Renal cortex interstitium (tissue), 11 donors: ENCODE results near the gene CCNK. TPM values are rescaled to one million over a fixed set of nuclear protein-coding genes. Genes with fewer than 3 reads are reported as not detected.

Experiments used
- DNase-seq, 11 donors: peaks; one replicate each; pipeline ENCODE4 v3.0.0-alpha.2; 2013; ENCODE audit warnings: low read depth in 9 of 11, low spot score in 4 of 11; ENCODE audit errors: extremely low read depth in 1 of 11
- polyA plus RNA-seq, 3 donors: library from polyadenylated mRNA; unstranded; fragments of 120-200 nt; gene quantifications; one replicate each; pipeline ENCODE4 v1.2.1, GENCODE V29; 2013; ENCODE audit not compliant: insufficient read length in 3 of 3

CCNK gene
- polyA plus RNA-seq, 3 donors: 47.1 to 50.8 (median 47.6) TPM

DNA sequence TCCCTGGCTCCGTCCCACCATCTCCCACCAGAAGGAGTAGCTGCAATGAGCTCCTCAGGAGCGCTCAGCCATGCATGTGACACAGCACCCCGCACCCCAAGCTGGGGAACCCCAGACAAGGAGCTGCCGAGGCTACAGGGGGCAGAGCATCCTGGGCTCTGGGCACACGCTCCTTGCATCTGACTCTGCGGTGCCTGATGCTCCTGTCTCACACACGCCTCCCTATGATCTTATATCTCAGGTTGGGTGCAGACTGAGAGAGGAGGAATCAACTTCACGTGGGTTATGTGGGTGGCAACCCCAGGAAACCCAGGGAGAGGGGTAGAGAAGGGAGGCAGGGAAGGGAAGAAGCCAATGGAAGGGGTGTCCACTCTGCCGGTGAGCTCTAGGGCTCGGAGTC is 60.0 kb downstream of the CCNK start:
- DNase-seq: no peak

DNA sequence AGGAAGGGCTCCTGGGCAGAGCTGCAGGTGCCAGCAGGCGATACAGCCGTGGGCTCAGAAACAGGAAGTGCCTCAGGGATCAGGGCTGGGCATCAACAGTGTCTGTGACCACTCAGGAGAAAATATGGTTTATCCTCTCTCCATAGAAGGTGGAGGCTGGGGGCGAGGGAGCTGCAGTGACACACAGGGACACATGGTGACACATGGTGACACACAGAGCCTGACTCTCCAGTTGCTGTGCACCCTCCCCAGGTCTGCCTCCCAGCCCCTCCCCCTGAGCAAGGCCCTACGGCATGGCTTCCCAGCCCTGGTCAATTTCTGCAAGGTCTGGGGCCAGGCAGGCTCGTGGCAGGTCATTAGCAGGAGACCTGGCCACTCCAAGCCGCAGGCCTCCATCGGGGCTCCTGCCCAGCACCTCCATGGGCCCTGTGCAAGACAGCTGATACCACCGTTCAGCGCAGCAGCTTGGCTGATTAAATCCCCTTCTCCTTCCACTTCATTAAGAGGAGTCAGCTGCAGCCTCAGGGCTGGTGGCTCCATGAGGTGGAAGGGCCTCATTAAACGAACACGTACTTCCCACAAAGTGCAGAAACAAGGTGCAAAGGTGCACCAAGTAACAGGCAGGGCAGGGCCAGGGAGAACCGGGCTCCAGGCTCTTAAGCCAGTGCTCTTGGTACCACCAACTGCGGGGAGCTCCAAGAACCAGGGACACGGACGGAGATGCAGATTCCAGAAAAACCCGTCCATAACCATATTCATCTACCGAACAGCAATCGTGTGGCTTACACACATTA is 60.7 kb downstream of the CCNK start:
- no peak for DNase-seq

DNA sequence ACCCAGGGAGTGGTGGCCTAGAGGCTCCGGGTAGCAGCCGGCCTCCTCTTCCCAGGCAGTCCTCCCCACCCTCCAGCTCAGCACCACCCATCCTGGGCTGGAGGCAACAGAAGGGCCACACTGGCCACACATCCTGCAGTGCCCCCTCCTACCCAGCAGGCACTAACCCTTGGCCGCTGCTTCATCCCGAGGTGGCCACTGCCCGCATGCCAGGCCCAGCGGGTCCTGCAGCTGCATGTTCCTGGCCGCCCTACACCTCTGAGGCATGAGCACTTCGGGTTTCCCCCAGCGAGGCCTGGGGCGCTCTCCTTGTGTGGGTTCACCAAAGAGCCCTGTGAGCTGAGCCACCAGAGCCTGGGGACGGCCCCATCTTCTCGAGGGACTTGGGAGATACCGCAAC is 61.4 kb downstream of the CCNK start:
- no peak for DNase-seq

DNA sequence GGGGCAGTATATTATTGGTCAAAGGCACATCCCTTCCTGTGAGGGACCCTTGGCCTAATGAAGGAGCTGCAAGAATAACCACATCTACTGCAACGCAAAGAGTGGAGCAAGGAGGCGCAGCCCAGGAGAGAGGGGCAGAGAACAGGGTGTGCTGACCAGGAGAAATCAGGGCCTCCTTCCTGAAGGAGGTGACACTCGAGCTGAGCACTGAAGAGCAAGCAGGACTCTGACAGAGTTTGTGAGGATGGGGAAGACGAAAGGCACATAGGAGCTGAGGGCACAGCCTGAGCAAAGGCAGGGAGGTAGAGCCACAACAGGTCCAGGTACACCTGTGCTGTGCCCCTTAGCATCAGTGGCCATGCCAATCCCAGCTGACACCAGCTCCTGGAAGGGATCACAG is 62.2 kb downstream of the CCNK start:
- DNase-seq: no peak

DNA sequence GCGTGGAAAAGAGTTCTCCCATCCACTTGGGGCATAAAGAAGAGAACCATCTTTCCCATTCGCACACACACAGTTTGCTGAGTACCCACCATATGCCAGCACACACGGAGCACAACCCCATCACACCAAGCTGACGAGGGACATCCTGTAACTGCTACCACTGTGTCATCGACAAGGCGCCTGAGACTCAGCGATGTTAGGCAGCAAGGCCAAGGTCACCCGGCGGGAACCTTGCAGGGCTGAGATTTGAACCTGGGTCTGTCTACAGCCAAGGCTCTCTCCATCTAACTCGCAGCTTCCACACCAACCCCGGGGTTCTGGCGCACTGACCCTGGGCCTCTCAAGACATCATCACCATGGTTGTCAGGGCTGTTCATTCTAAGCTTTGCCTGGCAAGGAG is 62.8 kb downstream of the CCNK start:
- DNase-seq: no peak

DNA sequence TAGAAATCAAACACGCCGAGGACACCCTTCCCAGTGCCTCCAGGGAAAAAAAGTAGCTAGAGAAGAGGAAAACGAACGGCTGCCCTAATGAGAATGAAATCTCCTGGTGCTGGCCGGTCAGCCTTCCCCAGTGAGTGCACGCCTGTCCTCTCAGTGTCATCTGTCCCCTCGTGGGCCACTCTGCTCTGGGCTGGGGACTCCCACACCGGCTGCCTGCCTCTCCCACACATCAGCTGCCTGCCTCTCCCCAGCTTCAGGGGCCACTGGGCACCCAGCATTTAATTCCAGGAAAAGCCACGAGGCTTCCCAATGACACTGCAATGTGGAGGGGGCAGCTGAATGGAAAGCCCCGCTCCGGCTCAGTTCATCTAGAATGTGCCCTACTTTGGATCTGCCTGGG is 63.8 kb downstream of the CCNK start:
- DNase-seq: no peak

DNA sequence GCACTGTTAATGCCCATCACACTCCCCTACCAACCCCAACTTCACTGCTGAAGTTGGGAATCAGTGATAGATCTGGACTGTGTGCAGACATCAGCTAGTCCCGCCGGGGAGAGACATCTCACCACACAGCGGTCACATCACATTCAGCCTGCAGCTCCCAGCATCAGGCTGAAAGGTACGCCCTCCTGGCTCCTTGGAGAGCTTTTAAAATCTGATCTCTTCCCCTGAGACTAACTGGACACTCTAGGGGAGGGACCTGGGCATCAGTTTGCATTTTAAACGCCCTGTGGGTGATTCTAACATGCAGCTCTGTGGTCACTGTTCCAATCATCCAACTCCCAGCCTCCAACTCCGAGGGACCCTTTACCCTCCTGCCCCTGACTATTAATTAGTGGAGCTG is 64.4 kb downstream of the CCNK start:
- no peak for DNase-seq

DNA sequence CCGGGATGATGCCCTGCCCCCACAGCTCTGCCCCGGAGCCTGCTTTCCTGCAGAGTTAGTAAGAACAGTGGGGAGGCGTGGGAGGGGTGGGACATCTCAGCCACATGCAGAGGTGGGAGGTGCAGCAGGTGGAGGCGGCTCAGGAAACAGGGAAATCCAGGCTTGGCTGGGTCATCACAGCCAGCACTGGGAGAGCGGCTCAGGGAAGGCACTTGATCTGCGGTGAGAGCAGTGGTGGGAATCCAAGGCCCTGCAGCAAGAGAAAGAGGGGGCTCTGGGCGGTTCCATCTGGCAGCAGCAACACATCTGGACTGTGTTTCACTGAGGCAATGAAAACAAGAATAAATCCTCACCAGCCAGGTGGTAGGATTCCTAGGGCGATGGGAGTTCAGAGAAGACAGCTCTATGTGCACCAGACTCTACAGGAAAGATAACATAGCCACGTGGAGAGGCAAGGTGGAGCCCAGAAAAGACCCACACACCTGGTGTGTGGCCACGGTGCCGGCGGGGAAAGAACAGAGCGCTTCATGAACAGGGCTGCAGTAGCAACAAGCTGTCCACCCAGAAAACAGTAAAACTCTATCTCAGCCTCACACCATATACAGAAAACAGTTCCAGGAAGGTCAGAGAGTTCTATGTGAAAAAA is 65.1 kb downstream of the CCNK start:
- DNase-seq: peak in 2 of 11 donors; percentile 40 to 54

DNA sequence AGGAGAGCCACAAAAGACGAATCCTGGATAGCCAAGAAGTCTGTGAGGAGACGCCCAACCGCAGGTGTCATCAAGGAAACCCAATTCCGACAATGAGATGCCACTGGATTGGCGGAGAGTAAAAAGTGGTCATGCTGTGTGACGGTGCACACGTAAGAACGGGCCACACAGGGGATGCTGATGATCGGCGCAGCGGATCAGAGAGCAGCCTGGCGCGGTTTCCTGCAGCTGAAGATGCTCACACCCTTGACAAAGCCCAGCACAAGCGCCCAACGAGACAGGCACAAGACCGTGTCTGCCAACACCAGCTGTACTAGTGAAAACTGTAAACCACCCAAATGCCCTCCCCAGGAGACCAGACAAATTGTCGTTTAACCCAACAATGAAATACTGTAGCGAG is 67.0 kb downstream of the CCNK start:
- no peak for DNase-seq

DNA sequence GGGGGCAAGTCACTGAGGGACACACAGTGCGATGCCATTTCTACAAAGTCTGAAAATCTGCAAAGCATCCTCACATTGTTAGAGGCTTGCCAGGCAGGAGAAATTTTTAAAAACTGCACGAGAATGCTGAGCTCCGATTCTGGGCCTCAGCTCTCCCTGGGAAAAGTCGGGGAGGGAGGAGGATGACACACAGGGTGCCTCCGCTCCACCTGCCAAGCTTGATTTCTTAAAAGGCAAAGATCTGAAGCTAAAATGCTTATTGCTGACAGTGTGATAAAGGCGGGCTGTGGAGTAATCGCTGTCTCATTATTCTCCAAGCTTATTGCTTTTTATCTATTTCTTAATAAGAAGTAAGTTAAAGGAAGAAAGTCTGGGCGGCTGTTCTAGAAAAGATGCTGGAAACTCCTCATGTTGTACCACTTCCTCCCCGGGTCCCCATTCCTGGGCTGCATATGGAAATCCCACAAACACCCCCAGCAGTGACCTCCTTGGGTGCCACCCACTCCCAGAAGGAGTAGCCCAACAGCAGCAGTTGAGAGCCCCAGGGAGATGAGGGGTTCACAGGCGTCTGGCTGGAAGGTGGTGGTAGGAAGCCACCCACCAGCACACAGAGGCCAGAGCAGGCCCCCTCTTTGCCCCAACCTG is 67.8 kb downstream of the CCNK start:
- DNase-seq: no peak

DNA sequence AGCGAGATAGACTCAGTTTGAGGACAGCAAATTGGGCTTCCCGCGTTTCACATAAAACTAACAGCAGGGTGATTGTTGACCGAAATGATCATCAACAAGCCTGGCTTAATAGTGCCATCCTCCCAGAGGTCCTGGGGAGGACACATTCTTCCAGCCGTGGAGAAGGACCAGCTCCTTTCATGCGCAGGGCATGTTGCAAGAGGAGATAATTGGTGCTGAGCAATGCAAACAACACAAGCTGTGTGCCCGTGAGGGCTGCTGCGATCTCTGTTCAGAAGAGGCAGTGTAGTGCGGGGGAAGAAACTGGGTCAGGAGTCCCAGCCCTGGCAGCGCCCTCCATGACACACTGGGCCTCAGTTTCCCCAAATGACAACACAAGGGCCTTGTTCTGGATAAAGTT is 68.5 kb downstream of the CCNK start:
- no peak for DNase-seq

DNA sequence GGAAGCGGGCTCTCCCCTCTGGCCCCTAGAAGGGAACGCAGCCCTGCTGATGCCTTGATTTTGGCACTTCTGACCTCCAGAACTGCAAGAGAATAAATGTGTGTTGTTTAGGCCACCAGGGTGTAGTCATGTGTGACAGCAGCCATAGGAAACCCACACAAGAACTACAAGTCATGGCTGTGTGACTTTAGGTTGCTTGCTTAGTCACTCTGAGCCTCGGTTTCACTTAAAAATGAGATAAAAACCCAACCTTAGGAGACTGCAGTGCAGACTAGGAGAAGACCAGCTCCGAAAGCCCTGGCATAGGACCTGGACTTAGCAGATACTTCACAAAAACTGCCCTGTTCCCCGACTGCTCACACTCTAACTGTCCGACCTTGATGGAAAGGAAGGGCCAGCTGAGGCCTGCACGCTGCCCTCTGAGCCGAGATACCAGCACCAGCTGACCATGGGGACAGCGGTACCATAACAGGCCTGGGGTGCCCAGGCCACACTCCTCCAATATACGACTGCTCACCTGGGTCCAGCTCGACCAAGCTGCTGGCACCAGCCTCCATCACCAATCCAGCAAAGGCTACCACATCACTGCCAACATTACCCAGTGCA is 69.3 kb downstream of the CCNK start:
- no peak for DNase-seq

DNA sequence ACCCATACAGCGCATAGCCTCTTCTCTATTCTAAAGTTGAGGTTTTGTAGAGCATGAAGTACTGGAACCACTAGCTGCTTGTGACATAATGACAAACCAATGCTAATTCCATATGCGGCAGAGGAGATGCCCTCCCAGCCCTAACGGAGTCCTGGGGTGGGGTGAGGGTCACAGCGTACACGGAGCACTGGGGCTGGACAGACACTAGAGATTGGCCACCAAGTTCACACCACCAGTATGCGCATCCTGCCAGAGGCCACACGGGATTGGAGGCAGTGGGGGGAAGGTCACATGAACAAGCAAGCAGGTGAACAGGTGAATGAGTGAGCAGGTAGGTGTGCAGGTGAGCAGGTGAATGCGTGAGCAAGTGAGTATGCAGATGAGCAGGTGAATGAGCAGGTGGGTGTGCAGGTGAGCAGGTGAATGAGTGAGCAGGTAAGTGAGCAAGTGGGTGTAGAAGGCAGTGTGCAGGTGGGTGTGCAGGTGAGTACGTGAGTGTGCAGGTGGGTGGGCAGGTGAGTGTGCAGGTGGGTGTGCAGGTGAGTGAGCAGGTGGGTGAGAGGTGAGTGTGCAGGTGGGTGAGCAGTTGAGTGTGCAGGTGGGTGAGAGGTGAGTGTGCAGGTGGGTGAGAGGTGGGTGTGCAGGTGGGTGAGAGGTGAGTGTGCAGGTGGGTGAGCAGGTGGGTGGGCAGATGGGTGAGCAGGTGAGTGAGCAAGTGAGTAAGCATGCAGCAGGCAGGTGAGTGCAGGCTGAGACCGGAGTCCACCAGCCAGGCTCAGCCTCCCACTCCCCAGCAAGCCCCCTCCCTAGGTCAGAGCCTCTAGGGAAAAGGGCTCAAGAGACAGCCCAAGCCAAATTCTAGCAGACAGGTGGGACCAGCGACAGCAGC is 70.1 kb downstream of the CCNK start:
- no peak for DNase-seq

DNA sequence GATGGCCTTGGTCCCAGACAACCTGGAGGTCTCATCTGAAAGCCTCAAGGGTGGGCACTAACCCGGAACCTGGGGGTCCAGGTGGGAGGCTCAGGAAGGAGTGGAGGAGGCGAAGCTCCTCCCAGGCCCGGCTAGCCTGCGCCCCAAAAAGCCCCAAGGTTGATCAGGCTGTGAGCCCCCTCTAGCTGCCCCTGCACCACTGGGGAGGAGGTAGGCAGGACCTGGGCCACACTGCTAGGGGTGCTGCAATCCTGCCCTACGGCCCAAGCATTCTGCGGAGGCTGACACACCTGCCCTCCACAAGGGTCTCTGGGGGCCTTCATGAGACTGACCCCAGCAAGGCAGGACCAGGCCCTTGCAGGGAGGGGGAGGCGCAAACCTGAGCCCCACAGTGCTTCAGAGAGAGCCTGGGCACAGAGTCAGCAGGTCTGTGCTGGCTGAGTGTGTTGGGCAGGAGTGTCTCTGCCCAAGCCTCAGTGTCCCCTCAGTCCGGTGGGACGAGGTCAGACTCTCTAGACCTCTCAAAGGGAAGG is 70.9 kb downstream of the CCNK start:
- DNase-seq: no peak

DNA sequence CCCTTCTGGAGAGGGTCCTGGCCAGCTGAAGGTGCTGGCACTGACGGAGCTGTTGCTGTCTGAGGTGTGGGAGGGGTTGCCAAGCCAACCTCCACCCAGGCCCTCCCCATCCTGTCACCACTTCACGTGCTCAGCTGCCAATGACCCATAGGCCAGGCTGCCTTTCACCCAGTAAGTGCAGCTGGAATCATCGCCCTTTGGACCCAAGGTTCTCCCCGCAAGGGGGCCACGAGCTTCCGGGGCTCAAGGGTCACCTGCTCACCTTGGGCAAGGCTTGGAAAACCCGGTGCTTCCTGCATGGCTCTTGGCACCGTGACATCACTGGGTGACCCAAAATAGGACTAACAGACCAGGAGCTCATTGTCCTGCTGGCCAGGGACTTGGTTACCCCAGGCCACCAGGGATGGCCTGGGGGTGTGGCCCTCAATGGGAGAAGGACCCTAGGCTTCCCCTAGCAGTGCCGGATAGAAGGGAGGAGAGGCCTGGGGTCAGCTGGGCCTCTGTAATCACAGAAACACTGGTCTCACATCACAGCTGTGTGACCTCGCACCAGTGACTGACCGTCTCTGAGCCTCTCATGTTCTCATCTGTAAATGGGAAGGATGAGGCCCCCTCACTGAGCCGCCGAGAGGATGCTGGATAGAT is 71.5 kb downstream of the CCNK start:
- no peak for DNase-seq

DNA sequence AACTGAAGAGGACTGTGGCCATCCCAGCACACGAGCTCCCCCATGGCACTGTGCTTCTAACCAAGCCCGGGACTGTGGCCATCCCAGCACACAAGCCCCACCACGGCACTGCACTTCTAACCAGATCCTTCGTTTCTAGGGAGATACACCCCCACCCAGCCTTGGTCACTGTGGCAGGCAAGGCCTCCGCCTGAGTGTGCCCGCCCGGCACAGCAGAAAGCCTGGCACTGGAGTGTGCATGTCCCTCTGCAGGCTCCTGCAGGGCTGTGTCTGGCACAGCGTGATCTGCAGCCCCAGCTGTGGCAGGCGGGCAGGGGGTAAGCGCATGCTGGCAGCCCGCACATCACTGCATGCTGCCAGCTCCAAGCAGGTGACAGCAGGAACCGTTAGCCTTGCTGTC is 73.0 kb downstream of the CCNK start:
- DNase-seq: no peak

DNA sequence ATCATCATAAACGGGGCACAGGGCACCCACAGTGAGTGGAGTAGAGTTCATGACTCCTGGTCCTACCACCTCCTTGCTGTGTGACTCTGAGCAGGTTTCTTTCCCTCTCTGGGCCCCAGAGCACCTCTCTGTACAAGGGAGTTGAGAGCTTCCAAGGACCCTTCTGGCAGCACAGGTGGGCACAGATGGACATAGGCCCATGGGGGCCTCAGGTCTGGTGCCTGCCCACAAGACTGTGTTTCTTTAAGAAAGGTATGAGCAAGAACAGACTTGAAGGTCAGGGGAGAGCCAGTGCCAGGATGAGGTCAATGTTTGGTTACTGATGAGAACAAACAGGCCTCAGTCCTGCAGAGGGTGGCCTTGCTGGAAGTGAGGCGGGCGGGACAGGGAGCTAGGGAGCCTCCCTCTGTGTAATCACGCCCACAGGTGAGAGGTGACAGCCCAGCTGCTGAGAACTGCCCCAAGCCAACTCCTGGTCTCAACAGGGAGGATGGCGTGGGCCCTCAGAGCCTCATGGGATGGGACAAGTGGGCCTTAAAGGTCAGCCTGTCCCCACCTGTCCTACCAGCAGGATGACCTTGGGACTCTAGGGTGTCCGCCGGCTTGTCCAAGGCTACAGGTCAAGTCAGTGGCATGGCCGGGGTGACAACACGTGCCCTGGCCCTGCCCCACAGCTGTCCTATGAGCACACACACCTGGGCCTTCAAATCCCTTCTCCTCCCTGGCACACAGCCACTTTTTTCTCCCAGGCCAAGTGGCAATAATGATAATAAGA is 73.7 kb downstream of the CCNK start:
- DNase-seq: no peak
